NB4 (cell line): ENCODE results near the gene DUSP22.

ENCODE experiments used
- MAX ChIP-seq: IDR thresholded peaks from 2 replicates; pipeline ENCODE4 v1.6.1; 2011; ENCODE audit warnings: low read depth, low read length
- MYC ChIP-seq: IDR thresholded peaks from 2 replicates; pipeline ENCODE4 v1.6.1; 2011; ENCODE audit warnings: low read depth, low read length
- POLR2A ChIP-seq: IDR thresholded peaks from 2 replicates; pipeline ENCODE4 v1.6.1; 2011; ENCODE audit warnings: mild to moderate bottlenecking; ENCODE audit not compliant: insufficient read length; ENCODE audit errors: extremely low read depth
- TF ChIP-seq, protein P1 (sequence below): IDR thresholded peaks from one replicate; pipeline ENCODE4 v1.5.1; 2012; ENCODE audit warnings: low read depth, low read length

GRCh38 chr6:395432-396125 is 103.3 kb downstream of the DUSP22 start:
- TF ChIP-seq, protein P1, sequence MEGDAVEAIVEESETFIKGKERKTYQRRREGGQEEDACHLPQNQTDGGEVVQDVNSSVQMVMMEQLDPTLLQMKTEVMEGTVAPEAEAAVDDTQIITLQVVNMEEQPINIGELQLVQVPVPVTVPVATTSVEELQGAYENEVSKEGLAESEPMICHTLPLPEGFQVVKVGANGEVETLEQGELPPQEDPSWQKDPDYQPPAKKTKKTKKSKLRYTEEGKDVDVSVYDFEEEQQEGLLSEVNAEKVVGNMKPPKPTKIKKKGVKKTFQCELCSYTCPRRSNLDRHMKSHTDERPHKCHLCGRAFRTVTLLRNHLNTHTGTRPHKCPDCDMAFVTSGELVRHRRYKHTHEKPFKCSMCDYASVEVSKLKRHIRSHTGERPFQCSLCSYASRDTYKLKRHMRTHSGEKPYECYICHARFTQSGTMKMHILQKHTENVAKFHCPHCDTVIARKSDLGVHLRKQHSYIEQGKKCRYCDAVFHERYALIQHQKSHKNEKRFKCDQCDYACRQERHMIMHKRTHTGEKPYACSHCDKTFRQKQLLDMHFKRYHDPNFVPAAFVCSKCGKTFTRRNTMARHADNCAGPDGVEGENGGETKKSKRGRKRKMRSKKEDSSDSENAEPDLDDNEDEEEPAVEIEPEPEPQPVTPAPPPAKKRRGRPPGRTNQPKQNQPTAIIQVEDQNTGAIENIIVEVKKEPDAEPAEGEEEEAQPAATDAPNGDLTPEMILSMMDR = no peak
- TF ChIP-seq POLR2A (no peak), MAX (no peak), MYC (no peak)
